Measurements from ENCODE around the gene CRIP2. TPM values are rescaled to one million over a fixed set of nuclear protein-coding genes. Genes with fewer than 3 reads are reported as not detected.

The CRIP2 gene
- total RNA-seq, 2 donors from 2014 or later, result 51.6 to 58.8 TPM

DNA sequence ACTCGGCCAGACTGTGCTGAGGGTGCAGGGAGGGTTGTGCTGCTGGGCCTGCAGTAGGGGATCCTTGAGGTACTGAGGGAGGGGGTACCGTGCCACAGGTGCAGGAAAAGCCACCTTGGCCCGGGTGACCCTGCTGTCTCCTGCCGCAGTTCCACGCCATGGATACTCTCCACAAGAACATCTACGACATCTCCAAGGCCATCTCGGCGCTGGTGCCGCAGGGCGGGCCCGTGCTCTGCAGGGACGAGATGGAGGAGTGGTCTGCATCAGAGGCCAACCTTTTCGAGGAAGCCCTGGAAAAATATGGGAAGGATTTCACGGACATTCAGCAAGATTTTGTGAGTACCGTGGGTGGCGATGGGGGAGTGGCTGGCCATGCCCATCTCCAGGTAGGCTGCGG, 14.0 kb upstream of the CRIP2 start:
- no peaks in the 10 kb centered on the region for H3K9me3 ChIP-seq (ENCODE audit: control insufficient read depth, low read length, poor library complexity, severe bottlenecking)
- H3K4me3 Mint-ChIP-seq, result no peak overlapping the region
- H3K4me1 Mint-ChIP-seq, result no peaks in the 10 kb centered on the region
- no peak overlapping the region for H3K27ac Mint-ChIP-seq
- DNase-seq (no peak), ATAC-seq (no peak)
- H3K36me3 Mint-ChIP-seq (ENCODE audit: low read depth), result no peaks in the 10 kb centered on the region
- H3K27me3 Mint-ChIP-seq, result no peaks in the 10 kb centered on the region

DNA sequence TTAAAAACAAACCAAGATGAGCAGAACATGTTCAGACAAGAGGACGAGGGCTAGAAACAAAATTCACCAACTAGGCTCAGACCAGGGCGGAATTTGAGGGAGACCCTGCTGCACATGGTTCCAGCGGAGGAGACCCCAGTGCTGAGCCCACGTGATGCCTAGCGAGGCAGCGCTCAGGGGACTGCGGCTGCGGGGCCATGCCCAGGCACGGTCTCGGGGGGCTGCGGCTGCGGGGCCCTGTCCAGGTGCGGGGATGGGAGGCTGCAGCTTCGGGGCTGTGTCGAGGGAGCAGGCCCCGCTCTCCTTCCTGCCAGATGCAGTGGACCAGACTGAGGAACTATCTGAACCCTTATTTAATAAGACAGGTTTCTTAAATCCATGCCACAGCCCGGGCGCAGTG, 12.7 kb upstream of the CRIP2 start:
- no peaks in the 10 kb centered on the region for H3K36me3 Mint-ChIP-seq (ENCODE audit: low read depth)
- no peak overlapping the region for H3K4me3 Mint-ChIP-seq
- no peaks in the 10 kb centered on the region for H3K9me3 ChIP-seq (ENCODE audit: control insufficient read depth, low read length, poor library complexity, severe bottlenecking)
- DNase-seq (no peak), ATAC-seq (no peak)
- H3K4me1 Mint-ChIP-seq, result no peaks in the 10 kb centered on the region
- no peaks in the 10 kb centered on the region for H3K27me3 Mint-ChIP-seq
- H3K27ac Mint-ChIP-seq, result no peak overlapping the region

DNA sequence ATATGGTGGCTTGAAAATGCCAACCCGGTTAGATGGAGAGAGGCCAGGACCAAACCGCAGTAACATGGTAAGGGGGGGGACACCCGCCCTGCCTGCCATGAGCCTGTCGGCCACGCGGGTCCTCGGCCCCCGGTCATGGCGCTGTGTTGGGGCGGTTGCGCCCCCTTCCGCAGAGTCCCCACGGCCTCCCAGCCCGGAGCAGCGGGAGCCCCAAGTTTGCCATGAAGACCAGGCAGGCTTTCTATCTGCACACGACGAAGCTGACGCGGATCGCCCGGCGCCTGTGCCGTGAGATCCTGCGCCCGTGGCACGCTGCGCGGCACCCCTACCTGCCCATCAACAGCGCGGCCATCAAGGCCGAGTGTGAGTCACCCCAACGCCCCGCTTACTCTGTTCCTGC, 10.1 kb upstream of the CRIP2 start:
- no peak for ATAC-seq
- Mint-ChIP-seq H3K27ac (no peak overlapping the region), H3K4me3 (no peak overlapping the region), H3K36me3 (ENCODE audit: low read depth) (no peaks in the 10 kb centered on the region), H3K27me3 (no peaks in the 10 kb centered on the region), H3K4me1 (no peaks in the 10 kb centered on the region)
- no peaks in the 10 kb centered on the region for H3K9me3 ChIP-seq (ENCODE audit: control insufficient read depth, low read length, poor library complexity, severe bottlenecking)
- no peak for DNase-seq

DNA sequence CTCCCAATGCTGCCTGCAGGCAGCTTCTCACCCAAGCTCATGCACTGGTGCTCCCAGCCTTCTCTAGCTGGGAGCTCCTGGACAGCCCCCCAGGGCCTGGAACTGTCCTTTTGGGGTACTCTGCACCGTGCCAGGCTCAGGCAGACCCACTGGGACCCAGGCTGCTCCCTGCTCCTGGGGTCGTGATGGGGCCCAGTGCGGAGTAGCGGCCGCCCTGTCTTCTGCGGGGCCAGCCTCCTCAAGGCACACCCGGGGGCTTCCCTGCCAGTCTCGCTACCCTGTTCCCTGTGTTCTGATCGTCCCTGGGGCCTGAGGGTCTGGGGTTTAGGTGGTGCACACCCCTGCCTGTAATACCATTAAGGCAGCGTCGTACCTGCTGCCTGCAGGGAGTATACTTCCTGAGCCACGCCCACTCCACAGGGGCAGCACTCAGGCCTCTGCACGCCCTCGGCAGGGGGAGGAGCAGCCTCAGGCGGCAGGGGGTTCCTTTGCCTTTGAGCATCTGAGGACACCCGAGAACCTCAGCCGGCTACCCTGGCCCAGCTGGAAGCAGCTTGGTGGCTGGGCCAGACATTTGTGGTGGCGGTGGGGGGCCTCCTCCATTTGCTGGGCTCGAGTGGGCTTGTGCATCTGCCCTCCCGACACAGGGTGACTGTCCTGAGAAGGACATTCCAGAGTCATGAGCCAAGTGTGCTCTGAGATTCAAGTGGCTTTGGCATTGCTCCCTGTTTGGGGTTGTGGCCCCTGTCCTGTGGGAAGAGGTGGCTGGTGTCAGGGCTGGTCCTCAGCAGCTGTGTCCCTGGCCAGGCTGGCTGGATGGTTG, 9.2 kb upstream of the CRIP2 start:
- Mint-ChIP-seq H3K4me3 (no peak overlapping the region), H3K36me3 (ENCODE audit: low read depth) (no peaks in the 10 kb centered on the region), H3K27me3 (no peaks in the 10 kb centered on the region), H3K4me1 (no peaks in the 10 kb centered on the region), H3K27ac (no peak overlapping the region)
- no peak for DNase-seq
- no peaks in the 10 kb centered on the region for H3K9me3 ChIP-seq (ENCODE audit: control insufficient read depth, low read length, poor library complexity, severe bottlenecking)
- no peak for ATAC-seq

DNA sequence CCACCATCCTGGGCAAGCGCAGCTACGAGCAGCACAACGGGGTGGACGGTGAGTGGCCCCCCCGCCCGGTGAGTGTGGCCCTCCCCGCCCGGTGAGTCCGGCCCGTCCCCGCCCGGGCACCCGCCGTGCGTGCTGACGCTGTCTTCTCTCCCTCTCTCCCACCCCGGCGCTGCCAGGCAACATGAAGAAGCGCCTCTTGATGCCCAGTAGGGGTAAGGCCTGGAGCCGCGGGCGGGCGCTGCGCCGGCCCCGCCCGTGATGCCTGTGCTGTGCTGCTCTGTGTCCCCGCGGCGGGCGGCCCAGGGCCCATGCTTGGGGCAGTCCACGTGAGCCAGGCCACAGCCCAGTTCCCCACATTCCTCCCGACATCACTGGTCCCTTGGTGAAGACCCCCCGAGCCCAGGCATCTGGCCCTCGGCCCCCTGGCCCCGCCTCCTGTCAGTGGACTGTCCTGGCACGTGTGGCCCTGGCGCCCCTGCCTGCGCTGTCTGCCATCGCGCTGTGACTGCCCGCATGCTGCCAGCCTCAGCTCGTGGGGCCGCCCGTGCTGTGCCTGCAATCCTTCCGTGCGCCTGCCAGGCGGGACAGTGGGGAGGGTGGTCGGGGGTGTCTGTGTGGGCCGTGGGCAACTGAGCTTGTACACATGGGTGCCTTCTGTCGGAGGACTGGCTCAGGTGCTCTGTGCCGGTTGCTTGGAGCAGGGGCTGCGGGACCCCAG, 7.9 kb upstream of the CRIP2 start:
- no peaks in the 10 kb centered on the region for H3K9me3 ChIP-seq (ENCODE audit: control insufficient read depth, low read length, poor library complexity, severe bottlenecking)
- DNase-seq, result no peak
- no peak overlapping the region for H3K4me3 Mint-ChIP-seq
- ATAC-seq, result no peak
- H3K36me3 Mint-ChIP-seq (ENCODE audit: low read depth), result no peaks in the 10 kb centered on the region
- H3K4me1 Mint-ChIP-seq, result no peaks in the 10 kb centered on the region
- H3K27me3 Mint-ChIP-seq, result no peaks in the 10 kb centered on the region
- H3K27ac Mint-ChIP-seq, result no peak overlapping the region

DNA sequence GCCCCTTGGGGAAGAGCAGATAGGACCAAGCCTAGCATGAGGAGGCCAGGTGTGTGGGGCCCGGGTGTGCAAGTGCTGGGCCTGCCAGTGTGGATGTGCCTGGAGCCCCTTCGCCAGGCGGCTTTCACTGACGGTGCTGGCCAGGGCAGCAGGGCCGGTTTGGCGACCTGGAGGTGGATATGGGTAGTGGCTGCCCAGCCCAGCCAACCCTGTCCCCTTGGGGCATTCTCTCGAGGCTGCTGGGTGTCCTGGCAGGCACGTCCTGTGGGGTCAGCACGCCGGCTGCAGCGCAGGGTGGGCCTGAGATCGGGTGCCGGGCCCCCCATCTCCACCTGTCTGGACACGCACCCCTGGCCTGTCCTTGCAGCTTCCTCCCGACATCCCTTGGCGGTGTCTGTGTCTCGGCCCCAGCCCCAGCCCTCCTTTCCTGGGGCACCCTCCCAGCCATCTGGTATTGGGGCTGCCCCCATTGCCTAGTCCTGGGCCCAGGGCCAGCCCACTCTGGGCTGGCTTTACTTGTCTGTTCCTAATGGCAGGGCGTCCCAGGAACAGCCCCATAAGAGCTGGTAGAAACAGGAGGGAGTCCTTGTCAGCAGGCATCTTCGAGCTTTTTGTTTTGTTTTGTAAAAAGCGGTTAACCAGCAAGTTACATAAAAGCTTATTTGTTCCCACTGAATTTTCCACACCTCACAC, 7.2 kb upstream of the CRIP2 start:
- no peaks in the 10 kb centered on the region for H3K36me3 Mint-ChIP-seq (ENCODE audit: low read depth)
- no peaks in the 10 kb centered on the region for H3K9me3 ChIP-seq (ENCODE audit: control insufficient read depth, low read length, poor library complexity, severe bottlenecking)
- no peak overlapping the region for H3K4me3 Mint-ChIP-seq
- no peaks in the 10 kb centered on the region for H3K27me3 Mint-ChIP-seq
- ATAC-seq (no peak), DNase-seq (no peak)
- H3K27ac Mint-ChIP-seq, result no peak overlapping the region
- H3K4me1 Mint-ChIP-seq, result no peaks in the 10 kb centered on the region

DNA sequence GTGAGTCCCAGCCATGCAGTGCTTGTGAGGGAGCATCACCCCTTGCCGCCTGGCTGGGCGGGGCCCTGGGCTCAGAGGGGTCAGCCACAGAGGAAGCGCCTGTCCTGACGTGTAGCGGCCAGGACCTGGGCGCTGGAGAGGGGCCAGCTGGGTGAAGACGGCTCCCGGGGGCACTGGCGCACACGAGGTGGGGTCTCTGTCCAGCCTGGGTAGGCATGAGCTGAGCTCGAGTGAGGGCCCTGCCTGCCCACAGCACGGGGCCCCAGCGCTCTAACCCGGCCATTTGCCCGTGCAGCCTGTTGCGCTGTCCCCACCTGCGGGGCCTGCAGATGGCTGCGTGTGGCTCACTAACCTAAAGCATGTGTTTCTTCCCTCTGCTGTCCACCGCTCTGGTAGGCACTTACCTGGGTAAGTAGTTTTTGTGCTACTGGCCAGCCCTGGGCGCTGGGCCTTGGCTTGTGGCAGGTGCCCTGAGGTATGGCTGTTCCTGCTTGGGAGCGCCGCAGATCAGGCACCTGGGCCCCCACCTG, 6.6 kb upstream of the CRIP2 start:
- Mint-ChIP-seq H3K27me3 (no peaks in the 10 kb centered on the region), H3K27ac (no peak overlapping the region), H3K4me3 (no peak overlapping the region), H3K36me3 (ENCODE audit: low read depth) (no peaks in the 10 kb centered on the region), H3K4me1 (no peaks in the 10 kb centered on the region)
- ATAC-seq, result no peak
- no peaks in the 10 kb centered on the region for H3K9me3 ChIP-seq (ENCODE audit: control insufficient read depth, low read length, poor library complexity, severe bottlenecking)
- DNase-seq, result no peak

DNA sequence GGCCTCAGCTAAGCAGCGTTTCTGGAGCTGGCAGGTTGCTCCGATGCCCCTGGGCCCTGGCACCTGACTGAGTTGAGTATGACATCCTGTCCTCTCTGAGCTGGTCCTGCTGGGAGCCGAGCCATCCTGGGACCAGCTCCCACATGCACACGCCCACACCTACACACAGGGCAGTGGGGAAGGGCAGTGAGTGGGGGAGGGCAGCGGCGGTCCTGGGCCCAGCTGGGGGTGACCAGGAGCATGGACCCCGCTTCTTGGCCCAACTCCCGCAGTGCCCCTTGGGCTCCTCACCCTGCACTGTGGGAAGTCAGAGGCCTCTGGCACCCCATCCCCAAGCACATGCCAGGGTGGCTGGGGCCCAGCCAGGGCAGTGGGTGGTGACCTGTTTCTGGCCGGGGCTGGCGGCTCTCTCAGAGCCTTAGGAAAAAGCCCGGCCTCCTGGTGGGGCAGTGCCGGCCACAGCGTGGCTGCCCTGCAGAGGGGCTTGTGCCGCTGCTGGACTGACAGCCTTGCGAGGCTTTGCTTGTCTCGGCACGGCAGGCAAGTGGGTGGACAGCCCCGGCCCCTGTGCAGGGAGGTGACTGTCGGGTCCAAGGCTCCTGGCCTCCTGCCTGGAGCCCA, 5.9 kb upstream of the CRIP2 start:
- ATAC-seq, result no peak
- H3K27ac Mint-ChIP-seq, result no peak overlapping the region
- no peaks in the 10 kb centered on the region for H3K27me3 Mint-ChIP-seq
- no peaks in the 10 kb centered on the region for H3K36me3 Mint-ChIP-seq (ENCODE audit: low read depth)
- DNase-seq, result no peak
- no peak overlapping the region for H3K4me3 Mint-ChIP-seq
- no peaks in the 10 kb centered on the region for H3K9me3 ChIP-seq (ENCODE audit: control insufficient read depth, low read length, poor library complexity, severe bottlenecking)
- no peaks in the 10 kb centered on the region for H3K4me1 Mint-ChIP-seq

DNA sequence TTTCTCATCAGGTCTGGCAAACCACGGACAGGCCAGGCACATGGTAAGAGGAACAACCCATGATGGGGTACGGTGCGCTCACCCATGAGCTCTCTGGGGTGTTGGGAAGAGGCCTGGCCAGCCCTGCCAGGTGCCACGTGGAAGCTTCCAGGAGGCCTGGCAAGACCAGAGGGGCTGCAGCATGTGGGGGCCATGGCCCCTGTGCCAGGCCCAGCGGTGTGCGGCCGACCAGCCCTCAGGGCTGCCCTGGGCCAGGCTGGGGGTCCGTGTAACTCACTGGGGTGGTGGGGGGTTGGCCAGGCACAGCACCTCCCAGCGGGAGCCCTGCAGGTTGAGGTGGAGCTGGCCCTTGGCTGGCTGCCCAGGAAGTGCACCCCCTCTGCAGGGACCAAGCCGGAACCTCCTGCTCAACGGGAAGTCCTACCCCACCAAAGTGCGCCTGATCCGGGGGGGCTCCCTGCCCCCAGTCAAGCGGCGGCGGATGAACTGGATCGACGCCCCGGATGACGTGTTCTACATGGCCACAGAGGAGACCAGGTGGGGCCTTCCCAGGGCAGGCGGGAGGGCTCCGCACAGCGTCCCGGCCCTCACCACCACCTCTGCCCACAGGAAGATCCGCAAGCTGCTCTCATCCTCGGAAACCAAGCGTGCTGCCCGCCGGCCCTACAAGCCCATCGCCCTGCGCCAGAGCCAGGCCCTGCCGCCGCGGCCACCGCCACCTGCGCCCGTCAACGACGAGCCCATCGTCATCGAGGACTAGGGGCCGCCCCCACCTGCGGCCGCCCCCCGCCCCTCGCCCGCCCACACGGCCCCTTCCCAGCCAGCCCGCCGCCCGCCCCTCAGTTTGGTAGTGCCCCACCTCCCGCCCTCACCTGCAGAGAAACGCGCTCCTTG, 4.9 kb upstream of the CRIP2 start:
- H3K9me3 ChIP-seq (ENCODE audit: control insufficient read depth, low read length, poor library complexity, severe bottlenecking), result no peaks in the 10 kb centered on the region
- DNase-seq, result no peak
- no peak for ATAC-seq
- Mint-ChIP-seq H3K36me3 (ENCODE audit: low read depth) (no peaks in the 10 kb centered on the region), H3K4me1 (peaks cover 2% of the 10 kb centered on the region), H3K4me3 (no peak overlapping the region), H3K27ac (no peak overlapping the region), H3K27me3 (no peaks in the 10 kb centered on the region)

DNA sequence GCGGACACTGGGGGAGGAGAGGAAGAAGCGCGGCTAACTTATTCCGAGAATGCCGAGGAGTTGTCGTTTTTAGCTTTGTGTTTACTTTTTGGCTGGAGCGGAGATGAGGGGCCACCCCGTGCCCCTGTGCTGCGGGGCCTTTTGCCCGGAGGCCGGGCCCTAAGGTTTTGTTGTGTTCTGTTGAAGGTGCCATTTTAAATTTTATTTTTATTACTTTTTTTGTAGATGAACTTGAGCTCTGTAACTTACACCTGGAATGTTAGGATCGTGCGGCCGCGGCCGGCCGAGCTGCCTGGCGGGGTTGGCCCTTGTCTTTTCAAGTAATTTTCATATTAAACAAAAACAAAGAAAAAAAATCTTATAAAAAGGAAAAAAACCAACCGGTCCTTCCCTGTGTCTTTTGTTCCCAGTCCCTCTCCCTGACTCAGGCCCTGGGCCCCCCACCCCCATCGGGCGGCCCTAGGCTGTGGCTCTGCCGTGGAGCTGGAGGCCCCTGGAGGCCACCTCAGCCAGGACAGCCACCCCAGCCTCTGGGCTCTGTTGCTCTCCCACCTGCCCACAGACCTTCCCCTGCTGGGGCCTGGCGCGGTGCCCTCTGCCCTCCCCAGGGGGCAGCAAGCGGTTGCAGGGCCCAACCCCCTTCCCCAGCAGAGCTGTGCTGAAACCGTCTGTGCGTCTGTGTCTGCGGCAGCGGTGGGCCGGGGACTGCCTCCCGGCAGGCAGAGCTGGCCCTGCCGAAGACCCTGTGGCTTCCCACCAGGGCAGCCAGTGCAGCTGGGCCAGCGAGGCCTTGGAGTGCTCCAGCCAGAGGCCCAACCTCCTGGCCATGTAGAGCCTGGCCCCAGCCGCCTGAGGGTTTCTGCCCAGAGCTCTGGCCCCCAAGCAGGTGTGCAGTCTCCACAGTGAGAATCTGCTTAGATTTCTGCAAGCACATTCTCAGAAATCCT, 4.0 kb upstream of the CRIP2 start:
- Mint-ChIP-seq H3K27ac (no peak overlapping the region), H3K4me1 (peaks cover 2% of the 10 kb centered on the region), H3K4me3 (no peak overlapping the region), H3K36me3 (ENCODE audit: low read depth) (no peaks in the 10 kb centered on the region), H3K27me3 (no peaks in the 10 kb centered on the region)
- H3K9me3 ChIP-seq (ENCODE audit: control insufficient read depth, low read length, poor library complexity, severe bottlenecking), result no peaks in the 10 kb centered on the region
- DNase-seq, result no peak
- no peak for ATAC-seq

DNA sequence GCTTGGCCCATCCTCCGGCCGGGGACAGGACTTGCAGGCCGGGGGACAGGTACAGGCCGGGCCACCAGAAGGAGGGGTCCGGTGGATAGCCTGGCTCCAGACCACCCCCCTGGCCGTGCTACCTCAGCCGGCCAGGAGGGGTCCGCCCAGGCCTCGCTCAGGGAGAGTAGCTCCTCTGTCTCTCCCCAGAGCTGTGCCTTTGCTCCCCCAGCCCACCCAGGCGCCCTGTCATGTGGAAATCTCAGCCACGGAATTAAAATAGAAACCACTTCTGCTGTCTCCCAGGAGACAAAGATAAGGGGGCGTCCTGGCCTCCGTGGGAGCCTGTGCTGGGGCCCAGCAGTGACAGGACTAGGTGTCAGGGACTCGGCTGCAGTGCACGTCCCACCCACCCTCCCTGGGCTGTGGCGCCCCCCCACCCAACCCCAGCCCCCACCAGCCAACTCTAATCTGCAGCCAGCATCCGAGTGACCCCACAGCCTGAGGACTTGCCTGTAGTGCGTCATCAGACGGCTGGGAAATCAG, 3.3 kb upstream of the CRIP2 start:
- Mint-ChIP-seq H3K4me1 (peaks cover 2% of the 10 kb centered on the region), H3K36me3 (ENCODE audit: low read depth) (no peaks in the 10 kb centered on the region), H3K4me3 (no peak overlapping the region), H3K27me3 (no peaks in the 10 kb centered on the region), H3K27ac (no peak overlapping the region)
- H3K9me3 ChIP-seq (ENCODE audit: control insufficient read depth, low read length, poor library complexity, severe bottlenecking), result no peaks in the 10 kb centered on the region
- no peak for ATAC-seq
- no peak for DNase-seq
